Measurements from ENCODE around the gene ABCB10. TPM values are rescaled to one million over a fixed set of nuclear protein-coding genes. Genes with fewer than 3 reads are reported as not detected.
"Not testable (repeated sequence)": the region's sequence is repeated elsewhere in the genome, so short reads cannot be mapped to it uniquely, and the experiment has no call there.

Gene ABCB10
- total RNA-seq, 1 donor from 2014 or later: 11.3 TPM

DNA sequence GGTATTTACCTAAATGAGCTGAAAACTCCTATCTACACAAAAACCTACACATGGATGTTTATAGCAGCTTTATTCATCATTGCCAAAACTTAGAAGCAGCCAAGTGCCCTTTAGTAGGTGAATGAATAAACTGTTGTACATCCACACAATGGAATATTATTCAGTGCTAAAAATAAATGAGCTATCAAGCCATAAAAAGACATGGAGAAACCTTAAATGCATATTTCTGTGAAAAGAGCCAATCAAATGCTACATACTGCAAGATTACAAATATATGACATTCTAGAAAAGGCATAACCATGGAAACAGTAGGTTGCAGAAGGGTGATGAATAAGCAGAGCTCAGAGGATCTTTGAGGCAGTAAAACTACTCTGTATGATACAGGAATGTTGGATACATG lies 23.3 kb downstream of the ABCB10 start:
- ATAC-seq: no peak

- ATAC-seq: no peak
Observed at GRCh38 chr1:229531326-229531725, 27.2 kb downstream of the ABCB10 start.

GRCh38 chr1:229529639-229530038 lies 28.9 kb downstream of the ABCB10 start:
- no peak for ATAC-seq

DNA sequence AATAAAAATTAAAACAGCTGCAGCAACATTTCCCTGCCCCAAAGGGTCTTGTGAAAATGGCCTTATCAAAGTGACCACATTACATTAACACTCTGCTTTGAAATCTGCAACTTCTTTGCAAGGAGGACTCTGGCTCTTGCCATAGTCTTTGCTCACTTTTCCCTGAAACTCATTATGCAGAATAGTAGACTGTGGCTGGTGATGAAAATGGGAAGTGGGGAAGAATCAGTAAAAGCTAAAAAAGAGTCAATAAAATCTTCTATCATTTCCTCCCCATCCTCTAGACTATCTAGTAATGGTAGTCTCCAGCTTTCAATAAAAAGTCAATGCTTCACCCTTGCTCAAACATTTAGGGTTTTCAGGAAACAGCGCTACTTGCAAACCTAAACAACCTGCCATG lies 31.8 kb downstream of the ABCB10 start:
- ATAC-seq: no peak

- ATAC-seq: no peak
Observed at GRCh38 chr1:229523052-229523451, 35.5 kb downstream of the ABCB10 start.

- peak; percentile 71 for ATAC-seq
Observed at GRCh38 chr1:229514578-229515275, 43.8 kb downstream of the ABCB10 start.

GRCh38 chr1:229511625-229512024 lies 46.9 kb downstream of the ABCB10 start:
- ATAC-seq: not testable (repeated sequence)

- ATAC-seq: not testable (repeated sequence)
Observed at GRCh38 chr1:229511201-229511600, 47.3 kb downstream of the ABCB10 start.

- ATAC-seq: no peak
Observed at GRCh38 chr1:229509576-229509975, 48.9 kb downstream of the ABCB10 start.

- ATAC-seq: peak; percentile 19
Observed at GRCh38 chr1:229508823-229509337, 49.6 kb downstream of the ABCB10 start.

DNA sequence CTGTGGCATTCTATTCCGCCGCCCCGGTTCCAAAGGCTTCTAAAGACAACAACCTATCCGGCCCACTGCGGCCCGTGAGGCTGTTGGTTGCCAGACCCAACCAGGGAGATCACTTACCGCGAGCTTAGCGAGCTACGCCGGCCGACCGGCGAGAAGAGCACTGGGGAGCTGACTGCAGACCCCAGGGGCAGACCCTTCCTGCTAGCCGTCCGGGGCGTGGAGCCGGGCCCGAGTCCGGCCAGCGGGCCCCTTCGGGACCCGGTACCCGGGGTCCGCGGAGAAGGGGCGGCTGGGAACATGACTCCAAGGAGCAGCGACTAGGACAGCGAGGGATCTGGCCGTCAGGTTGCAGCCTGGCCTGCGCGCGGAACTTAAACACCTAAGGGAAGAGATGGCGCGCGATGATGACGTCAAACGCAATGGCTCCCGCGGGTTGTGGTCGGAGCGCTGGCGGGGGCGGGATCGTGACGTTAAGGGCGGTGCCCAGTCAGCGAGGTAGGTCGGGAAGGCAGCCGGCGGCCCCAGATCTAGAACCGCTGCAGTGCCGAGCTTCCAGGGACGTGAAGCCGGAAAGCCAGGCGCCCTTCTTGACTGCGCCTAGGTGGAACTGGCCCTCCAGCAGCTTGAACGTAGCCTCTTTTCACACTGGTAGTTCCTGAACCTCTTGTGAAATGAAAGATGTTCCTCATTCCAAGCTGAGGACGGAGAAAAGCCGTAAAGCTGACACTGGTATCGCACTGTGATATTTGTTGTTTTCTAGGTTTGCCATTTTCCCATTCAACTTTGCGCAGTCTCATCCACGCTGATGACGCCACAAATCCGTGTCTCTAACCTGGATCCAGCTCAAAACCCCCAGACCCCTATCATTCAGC lies 50.3 kb downstream of the ABCB10 start, which contains the start of gene NUP133:
Gene NUP133 (minus strand): TSS at position 391 of the 872 bp plus-strand sequence. CDS start 92 bp downstream, at position 299.
- peak; percentile 99 for ATAC-seq

GRCh38 chr1:229507502-229507901 lies 51.0 kb downstream of the ABCB10 start:
- no peak for ATAC-seq

GRCh38 chr1:229506633-229507032 lies 51.9 kb downstream of the ABCB10 start:
- ATAC-seq: no peak

DNA sequence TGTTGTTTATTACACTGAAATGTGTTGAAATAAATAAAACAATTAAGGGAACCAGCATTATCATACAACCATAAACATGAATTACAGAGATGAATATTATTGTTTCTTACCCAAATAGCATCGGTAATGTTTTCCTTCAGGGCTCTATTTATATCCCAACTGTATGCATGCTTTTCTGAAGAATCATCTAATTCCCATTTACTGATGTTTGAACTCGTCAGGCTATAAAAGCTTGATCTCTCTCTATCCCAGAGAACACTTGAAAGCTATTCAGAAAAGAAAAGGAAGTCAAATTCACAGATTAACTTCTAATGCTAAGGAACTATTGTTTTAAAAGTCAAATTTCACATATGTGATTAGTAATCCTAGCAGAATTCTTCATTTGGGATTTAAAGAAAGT lies 62.7 kb downstream of the ABCB10 start:
- ATAC-seq: no peak

GRCh38 chr1:229487181-229487580 lies 71.3 kb downstream of the ABCB10 start:
- ATAC-seq: no peak

DNA sequence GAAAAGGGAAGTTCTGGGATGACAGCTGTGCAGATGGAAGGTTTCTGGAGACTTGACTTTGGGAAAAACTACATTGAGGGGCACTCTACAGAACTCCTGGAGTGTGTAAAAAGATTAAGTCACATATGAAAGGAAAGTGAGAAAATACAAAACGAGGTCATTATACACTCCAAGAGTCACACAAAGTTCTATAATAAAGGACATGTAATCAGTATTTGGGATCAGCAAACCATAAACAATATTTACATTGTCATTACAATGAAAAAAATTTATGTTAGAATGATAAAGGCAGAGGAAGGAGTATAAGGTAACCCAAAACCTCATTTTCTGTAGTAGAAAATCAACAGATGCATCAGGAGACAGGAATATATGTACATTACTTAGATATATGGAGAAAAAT lies 73.2 kb downstream of the ABCB10 start:
- ATAC-seq: no peak

DNA sequence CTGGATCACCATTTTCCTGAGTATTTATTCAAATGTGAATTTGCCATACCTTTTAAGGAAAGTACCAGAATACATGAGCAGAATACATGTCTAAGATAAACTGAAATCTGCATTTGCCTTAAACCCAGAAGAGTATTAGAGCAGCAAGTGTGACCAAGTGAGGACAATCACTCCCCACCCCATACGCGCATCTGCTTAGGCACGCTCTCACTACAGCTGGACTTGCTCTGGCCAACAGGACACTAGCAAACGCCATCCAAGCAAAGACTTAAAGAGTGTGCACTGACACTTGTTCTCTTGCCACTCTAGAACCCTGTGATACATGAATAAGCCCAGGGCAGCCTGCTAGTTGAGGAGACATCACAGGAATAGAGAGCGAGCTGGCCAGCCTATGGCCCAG lies 76.0 kb downstream of the ABCB10 start:
- ATAC-seq: no peak

DNA sequence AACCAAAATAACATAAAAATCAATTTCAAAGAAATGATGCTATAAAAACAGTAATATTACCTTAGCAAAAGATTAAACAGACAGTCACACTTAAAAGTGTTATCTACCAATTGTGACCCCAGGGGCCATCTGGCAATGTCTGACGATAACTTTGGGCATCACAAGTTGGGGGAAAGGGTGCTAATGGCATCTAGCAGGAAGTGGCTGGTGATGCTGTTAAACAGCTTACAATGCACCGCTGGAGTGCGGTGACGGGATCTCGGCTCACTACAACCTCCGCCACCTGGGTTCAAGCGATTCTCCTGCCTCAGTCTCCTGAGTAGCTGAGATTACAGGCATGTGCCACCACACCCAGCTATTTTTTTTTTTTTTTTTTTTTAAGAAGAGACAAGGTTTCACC lies 78.0 kb downstream of the ABCB10 start:
- no peak for ATAC-seq

DNA sequence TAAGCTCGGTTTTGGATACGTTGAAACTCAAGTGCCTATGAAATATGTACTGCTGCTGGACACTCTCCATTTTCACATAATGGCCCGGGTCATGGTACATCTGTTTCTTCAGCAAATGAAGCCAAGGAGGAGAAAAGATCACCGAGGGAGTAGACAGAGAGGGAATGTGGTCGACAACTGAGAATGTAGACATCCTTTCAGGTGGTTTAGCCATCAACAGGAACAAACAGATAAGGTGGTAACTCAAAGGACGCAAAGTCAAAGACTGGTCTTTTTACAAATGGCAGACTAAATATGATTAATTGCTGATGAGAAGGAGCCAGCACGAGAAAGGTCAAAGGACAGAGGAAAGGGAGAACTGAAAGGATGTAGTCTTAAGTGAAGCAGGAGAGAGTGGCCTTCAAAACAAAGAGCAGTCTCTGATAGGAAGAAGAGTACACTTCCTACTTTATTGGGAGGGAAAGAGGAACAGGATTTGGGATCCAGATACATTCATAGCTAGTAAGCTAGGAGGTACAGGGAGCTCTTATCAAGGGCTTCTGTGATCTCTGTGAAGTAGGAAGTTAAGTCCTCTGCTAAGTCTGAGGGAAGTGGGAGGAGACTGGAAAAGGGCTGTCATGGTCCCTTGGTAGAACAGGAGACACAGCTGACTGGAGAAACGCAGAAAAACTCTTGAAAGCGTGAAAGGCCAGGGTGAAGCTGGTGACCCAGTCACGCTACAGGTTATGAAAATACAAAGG lies 78.7 kb downstream of the ABCB10 start:
- no peak for ATAC-seq

GRCh38 chr1:229478852-229479251 lies 79.7 kb downstream of the ABCB10 start:
- ATAC-seq: no peak

- ATAC-seq: not testable (repeated sequence)
Observed at GRCh38 chr1:229475859-229476258, 82.6 kb downstream of the ABCB10 start.

DNA sequence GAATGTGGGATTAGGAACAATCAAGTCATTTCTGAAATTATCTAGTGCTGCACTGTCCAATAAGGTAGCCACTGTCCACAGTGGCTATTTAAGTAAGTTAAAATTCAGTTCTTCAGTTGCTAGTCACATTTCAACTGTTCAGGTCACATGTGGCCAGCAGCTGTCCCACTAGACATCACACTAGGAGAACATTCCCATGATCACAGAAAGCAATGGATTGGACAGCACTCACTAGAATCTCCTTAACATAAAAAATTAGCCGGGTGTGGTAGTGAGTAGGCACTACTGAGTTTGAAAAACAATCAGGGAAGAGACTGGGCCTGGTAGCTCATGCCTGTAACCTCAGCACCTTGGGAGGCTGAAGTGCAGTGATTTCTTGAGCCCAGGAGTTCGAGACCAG lies 84.0 kb downstream of the ABCB10 start:
- ATAC-seq: no peak

DNA sequence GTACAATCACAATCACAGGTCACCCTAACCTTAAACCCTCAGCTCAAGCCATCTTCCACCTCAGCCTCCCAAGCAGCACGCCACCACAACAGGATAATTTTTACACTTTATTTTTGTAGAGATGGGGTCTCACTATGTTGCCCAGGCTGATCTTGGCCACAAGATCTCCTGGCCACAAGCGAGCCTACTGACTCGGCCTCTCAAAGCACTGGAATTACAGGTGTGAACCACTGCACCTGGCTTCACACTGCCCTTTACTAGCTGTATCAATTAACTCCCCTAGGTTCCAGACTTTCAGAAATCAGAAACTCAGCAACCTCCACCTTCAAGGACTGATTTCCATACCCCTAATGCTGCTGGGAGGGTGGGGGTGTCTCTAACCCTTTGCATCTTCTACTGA lies 87.3 kb downstream of the ABCB10 start:
- no peak for ATAC-seq
